ENCODE results near the gene ZNF845.
"Not testable (repeated sequence)": the region's sequence is repeated elsewhere in the genome, so short reads cannot be mapped to it uniquely, and the experiment has no call there.

DNA sequence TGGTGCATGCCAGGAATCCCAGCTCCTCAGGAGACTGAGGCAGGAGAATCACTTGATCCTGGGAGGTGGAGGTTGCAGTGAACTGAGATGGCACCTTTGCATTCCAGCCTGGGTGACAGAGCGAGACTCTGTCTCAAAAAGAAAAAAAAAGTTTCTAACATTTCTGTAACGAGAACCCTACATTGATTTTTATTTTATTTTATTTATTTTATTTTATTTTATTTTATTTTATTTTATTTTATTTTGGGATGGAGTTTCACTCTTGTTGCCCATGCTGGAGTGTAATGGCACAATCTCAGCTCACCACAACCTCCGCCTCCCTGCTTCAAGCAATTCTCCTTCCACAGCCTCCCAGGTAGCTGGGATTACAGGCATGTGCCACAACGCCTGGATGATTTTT lies 10.9 kb downstream of the ZNF845 start:
- not testable (repeated sequence) for TF ChIP-seq CTCF (IDR thresholded peaks at IDR 0.05; ENCODE audit: insufficient read depth, low read length, poor library complexity, severe bottlenecking); EZH2phosphoT487 (conservative IDR thresholded peaks at IDR 0.05; ENCODE audit: low read length)
